Astrocyte (in vitro differentiated cells and primary cell): ENCODE data around the gene AK6. TPM values are rescaled to one million over a fixed set of nuclear protein-coding genes. Genes with fewer than 3 reads are reported as not detected.

Source experiments
- DNase-seq: peaks from one replicate; pipeline ENCODE4 v3.0.0-alpha.2; 2010; ENCODE audit warnings: low read depth
- FAIRE-seq: peaks from 2 replicates; lab custom pipeline; 2011; peaks lifted over from hg19 to GRCh38; lab: Jason Lieb, UNC
- H2AFZ ChIP-seq: 2 replicates; pipeline ENCODE4 v1.6.0; 2012; ENCODE audit warnings: low read depth, low read length, inconsistent platforms
- H3K27ac ChIP-seq: 2 replicates; pipeline ENCODE4 v1.5.1; 2011; ENCODE audit warnings: low read depth, low read length, inconsistent platforms
- H3K27me3 ChIP-seq: 2 replicates; pipeline ENCODE4 v1.6.0; 2011; ENCODE audit warnings: low read length, inconsistent platforms; ENCODE audit not compliant: insufficient read depth
- H3K36me3 ChIP-seq: 2 replicates; pipeline ENCODE4 v1.5.1; 2011; ENCODE audit warnings: low read length, inconsistent platforms; ENCODE audit not compliant: insufficient read depth
- H3K4me1 ChIP-seq: 2 replicates; pipeline ENCODE4 v1.5.1; 2011; ENCODE audit warnings: low read length, inconsistent platforms; ENCODE audit not compliant: insufficient read depth
- H3K4me2 ChIP-seq: 2 replicates; pipeline ENCODE4 v1.6.0; 2012; ENCODE audit warnings: low read length, inconsistent platforms
- H3K4me3 ChIP-seq: 2 replicates; pipeline ENCODE4 v1.5.1; 2011; ENCODE audit warnings: low read depth, mild to moderate bottlenecking, low read length, inconsistent platforms; ENCODE audit not compliant: insufficient read depth
- H3K79me2 ChIP-seq: 2 replicates; pipeline ENCODE4 v1.6.0; 2012; ENCODE audit warnings: mild to moderate bottlenecking, low read length, inconsistent platforms; ENCODE audit not compliant: insufficient read depth
- H3K9ac ChIP-seq: 2 replicates; pipeline ENCODE4 v1.6.0; 2012; ENCODE audit warnings: mild to moderate bottlenecking, low read length, inconsistent platforms
- H3K9me3 ChIP-seq: 2 replicates; pipeline ENCODE4 v1.5.1; 2012; ENCODE audit warnings: low read depth, mild to moderate bottlenecking, low read length, inconsistent platforms; ENCODE audit not compliant: insufficient read depth
- H4K20me1 ChIP-seq: 2 replicates; pipeline ENCODE4 v1.6.0; 2012; ENCODE audit warnings: low read length, inconsistent platforms; ENCODE audit not compliant: insufficient read depth
- H3K27ac Mint-ChIP-seq: one replicate; pipeline ENCODE4 v1.8.0; 2021; ENCODE audit warnings: mild to moderate bottlenecking, mixed read lengths; ENCODE audit not compliant: unreplicated experiment
- H3K27me3 Mint-ChIP-seq: one replicate; pipeline ENCODE4 v1.8.0; 2021; ENCODE audit warnings: low read depth, mixed read lengths; ENCODE audit not compliant: unreplicated experiment
- H3K36me3 Mint-ChIP-seq: one replicate; pipeline ENCODE4 v1.8.0; 2021; ENCODE audit warnings: low read depth, mixed read lengths; ENCODE audit not compliant: unreplicated experiment
- H3K4me1 Mint-ChIP-seq: one replicate; pipeline ENCODE4 v1.8.0; 2021; ENCODE audit warnings: low read depth, mixed read lengths; ENCODE audit not compliant: unreplicated experiment
- H3K4me3 Mint-ChIP-seq: one replicate; pipeline ENCODE4 v1.8.0; 2021; ENCODE audit warnings: mild to moderate bottlenecking, moderate library complexity, mixed read lengths; ENCODE audit not compliant: unreplicated experiment
- H3K9me3 Mint-ChIP-seq: one replicate; pipeline ENCODE4 v1.8.0; 2021; ENCODE audit warnings: mild to moderate bottlenecking, mixed read lengths; ENCODE audit not compliant: unreplicated experiment
- EZH2 ChIP-seq: IDR thresholded peaks from 2 replicates; pipeline ENCODE4 v1.6.1; 2012; ENCODE audit warnings: mild to moderate bottlenecking, low read length, inconsistent platforms; ENCODE audit not compliant: insufficient read depth
- total RNA-seq: library from RNA; stranded (reverse); gene quantifications from 2 replicates; pipeline ENCODE4 v1.2.1, GENCODE V29; 2021
- TF ChIP-seq, protein P1 (sequence below): IDR thresholded peaks from 2 replicates; pipeline ENCODE4 v1.5.1; 2011; ENCODE audit warnings: low read depth, mild to moderate bottlenecking, inconsistent platforms, low read length, moderate library complexity; ENCODE audit not compliant: insufficient read depth

The AK6 gene
- total RNA-seq, 1 donor from 2014 or later = 52.3 TPM

DNA sequence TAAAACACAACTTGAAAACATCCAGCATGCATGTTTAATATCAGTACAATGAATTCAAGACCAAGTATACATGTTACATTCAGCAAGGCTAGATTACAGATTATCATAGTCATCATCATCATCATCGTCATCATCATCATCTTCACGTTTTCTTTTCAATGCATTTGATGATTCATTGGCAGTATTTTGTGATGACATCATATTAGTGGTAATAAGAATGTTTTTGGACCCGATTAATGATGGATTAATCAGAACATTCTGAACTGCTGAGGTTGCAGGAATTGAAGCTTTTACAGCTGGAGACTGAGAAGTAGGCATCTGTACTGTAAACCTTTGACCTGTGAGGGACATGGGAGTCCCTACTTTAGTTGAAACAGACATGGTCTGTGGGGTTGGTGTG is 4.5 kb downstream of the AK6 start:
- H3K9ac ChIP-seq = no peak overlapping the region
- no peak overlapping the region for H3K4me3 ChIP-seq
- H2AFZ ChIP-seq = no peak overlapping the region
- H3K27ac ChIP-seq = no peak overlapping the region
- Mint-ChIP-seq H3K4me1 (peaks cover 3% of the 10 kb centered on the region), H3K9me3 (no peaks in the 10 kb centered on the region), H3K27ac (no peak overlapping the region), H3K4me3 (no peak overlapping the region), H3K36me3 (peaks cover 4% of the 10 kb centered on the region), H3K27me3 (no peaks in the 10 kb centered on the region)
- peaks cover 55% of the 10 kb centered on the region for H4K20me1 ChIP-seq
- DNase-seq (peak; percentile 4), FAIRE-seq (no peak)
- H3K36me3 ChIP-seq = peaks cover 16% of the 10 kb centered on the region
- peaks cover 9% of the 10 kb centered on the region for H3K4me1 ChIP-seq
- no peak overlapping the region for H3K4me2 ChIP-seq
- H3K27me3 ChIP-seq = no peaks in the 10 kb centered on the region
- H3K79me2 ChIP-seq = peaks cover 95% of the 10 kb centered on the region
- TF ChIP-seq, protein P1, sequence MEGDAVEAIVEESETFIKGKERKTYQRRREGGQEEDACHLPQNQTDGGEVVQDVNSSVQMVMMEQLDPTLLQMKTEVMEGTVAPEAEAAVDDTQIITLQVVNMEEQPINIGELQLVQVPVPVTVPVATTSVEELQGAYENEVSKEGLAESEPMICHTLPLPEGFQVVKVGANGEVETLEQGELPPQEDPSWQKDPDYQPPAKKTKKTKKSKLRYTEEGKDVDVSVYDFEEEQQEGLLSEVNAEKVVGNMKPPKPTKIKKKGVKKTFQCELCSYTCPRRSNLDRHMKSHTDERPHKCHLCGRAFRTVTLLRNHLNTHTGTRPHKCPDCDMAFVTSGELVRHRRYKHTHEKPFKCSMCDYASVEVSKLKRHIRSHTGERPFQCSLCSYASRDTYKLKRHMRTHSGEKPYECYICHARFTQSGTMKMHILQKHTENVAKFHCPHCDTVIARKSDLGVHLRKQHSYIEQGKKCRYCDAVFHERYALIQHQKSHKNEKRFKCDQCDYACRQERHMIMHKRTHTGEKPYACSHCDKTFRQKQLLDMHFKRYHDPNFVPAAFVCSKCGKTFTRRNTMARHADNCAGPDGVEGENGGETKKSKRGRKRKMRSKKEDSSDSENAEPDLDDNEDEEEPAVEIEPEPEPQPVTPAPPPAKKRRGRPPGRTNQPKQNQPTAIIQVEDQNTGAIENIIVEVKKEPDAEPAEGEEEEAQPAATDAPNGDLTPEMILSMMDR = no peak
- no peak for TF ChIP-seq EZH2
- H3K9me3 ChIP-seq = no peaks in the 10 kb centered on the region

DNA sequence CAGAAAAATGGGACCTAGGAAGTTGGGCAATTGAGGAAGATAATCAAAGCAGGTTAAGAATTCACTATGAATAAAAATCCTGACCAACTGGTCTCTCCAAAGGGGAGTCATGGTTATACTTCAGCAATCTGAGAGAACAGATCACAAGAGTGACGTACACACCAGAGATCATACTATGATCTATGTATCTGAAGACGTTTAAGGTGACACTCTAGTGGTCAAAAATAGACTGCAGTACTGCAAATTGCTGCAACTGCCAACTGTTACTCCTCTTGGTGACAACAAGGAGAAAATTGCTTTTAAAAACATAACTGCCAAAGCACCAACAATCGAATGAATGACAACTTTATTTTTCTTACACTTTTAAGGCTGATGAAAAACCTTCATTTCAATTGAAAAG is 4.9 kb downstream of the AK6 start:
- FAIRE-seq = no peak
- Mint-ChIP-seq H3K4me1 (peaks cover 3% of the 10 kb centered on the region), H3K4me3 (no peak overlapping the region), H3K9me3 (no peaks in the 10 kb centered on the region), H3K27ac (no peak overlapping the region), H3K27me3 (no peaks in the 10 kb centered on the region), H3K36me3 (peaks cover 4% of the 10 kb centered on the region)
- TF ChIP-seq EZH2 = no peak
- TF ChIP-seq, protein P1 = peak; percentile 53
- Histone ChIP-seq H2AFZ (no peak overlapping the region), H3K79me2 (peaks cover 95% of the 10 kb centered on the region), H3K9me3 (no peaks in the 10 kb centered on the region), H4K20me1 (peaks cover 59% of the 10 kb centered on the region), H3K4me2 (no peak overlapping the region), H3K27ac (no peak overlapping the region), H3K4me1 (peaks cover 9% of the 10 kb centered on the region), H3K9ac (no peak overlapping the region), H3K27me3 (no peaks in the 10 kb centered on the region), H3K36me3 (peaks cover 18% of the 10 kb centered on the region), H3K4me3 (no peak overlapping the region)
- no peak for DNase-seq

DNA sequence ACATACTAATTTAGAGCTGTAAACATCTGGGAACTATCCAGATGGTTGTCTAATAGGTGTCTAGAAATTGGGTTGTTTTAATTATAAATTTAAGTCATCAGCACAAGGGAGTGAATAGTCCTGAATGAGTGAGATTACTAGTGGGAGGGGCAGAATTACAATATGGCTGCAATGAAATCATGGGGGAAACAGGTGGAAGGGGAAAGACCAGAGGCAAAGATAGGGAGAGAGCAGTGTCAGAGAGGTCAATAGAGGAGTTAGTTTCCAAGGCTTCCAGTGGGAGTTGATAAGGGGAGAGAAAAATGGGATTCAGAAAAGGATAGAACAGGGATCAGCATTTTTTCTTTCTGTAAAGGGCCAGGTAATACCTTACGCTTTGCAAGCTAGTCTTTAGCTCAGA is 8.9 kb downstream of the AK6 start:
- TF ChIP-seq, protein P1 = no peak
- no peak for TF ChIP-seq EZH2
- Histone ChIP-seq H3K36me3 (peaks cover 17% of the 10 kb centered on the region), H3K9ac (no peak overlapping the region), H4K20me1 (peaks cover 49% of the 10 kb centered on the region), H3K4me3 (no peak overlapping the region), H3K27ac (no peak overlapping the region), H3K4me2 (no peak overlapping the region), H3K27me3 (no peaks in the 10 kb centered on the region), H3K9me3 (no peaks in the 10 kb centered on the region), H2AFZ (no peak overlapping the region), H3K4me1 (no peaks in the 10 kb centered on the region), H3K79me2 (peaks cover 83% of the 10 kb centered on the region)
- Mint-ChIP-seq H3K27me3 (no peaks in the 10 kb centered on the region), H3K4me3 (no peak overlapping the region), H3K9me3 (no peaks in the 10 kb centered on the region), H3K4me1 (no peaks in the 10 kb centered on the region), H3K27ac (no peak overlapping the region), H3K36me3 (peaks cover 6% of the 10 kb centered on the region)
- no peak for DNase-seq
- no peak for FAIRE-seq
